ENCODE data around the gene KPTN.

- TF ChIP-seq CTCF (IDR thresholded peaks at IDR 0.05) (no peak), POLR2A (IDR thresholded peaks at IDR 0.05) (no peak)
Measured at GRCh38 chr19:47526798-47527197, 42.8 kb upstream of the KPTN start.
